Mesendoderm (in vitro differentiated cells): ENCODE results near the gene PLK4. TPM values are rescaled to one million over a fixed set of nuclear protein-coding genes. Genes with fewer than 3 reads are reported as not detected.
"Not testable (repeated sequence)": the region's sequence is repeated elsewhere in the genome, so short reads cannot be mapped to it uniquely, and the experiment has no call there.

Source experiments
- DNase-seq: peaks from one replicate; pipeline ENCODE4 v3.0.0; 2013
- H2AK5ac ChIP-seq: 2 replicates; pipeline ENCODE4 v1.6.1; 2013; ENCODE audit warnings: low read length, inconsistent platforms
- H2BK120ac ChIP-seq: 2 replicates; pipeline ENCODE4 v1.6.1; 2013; ENCODE audit warnings: low read depth, mild to moderate bottlenecking, low read length, moderate library complexity, mixed read lengths
- H2BK15ac ChIP-seq: replicated peaks from 2 replicates; pipeline ENCODE4 v1.6.1; 2013; ENCODE audit warnings: low read depth, mild to moderate bottlenecking, moderate library complexity
- H2BK5ac ChIP-seq: 2 replicates; pipeline ENCODE4 v1.6.1; 2013; ENCODE audit warnings: low read length, inconsistent platforms
- H3K18ac ChIP-seq: 2 replicates; pipeline ENCODE4 v1.6.1; 2013; ENCODE audit warnings: mild to moderate bottlenecking, low read length, mixed read lengths
- H3K23ac ChIP-seq: one replicate; pipeline ENCODE4 v1.6.1; 2013; ENCODE audit warnings: low read length
- H3K27ac ChIP-seq: 2 replicates; pipeline ENCODE4 v1.5.1; 2013; ENCODE audit warnings: low read depth, mild to moderate bottlenecking, inconsistent platforms, low read length, moderate library complexity
- H3K27me3 ChIP-seq: 2 replicates; pipeline ENCODE4 v1.6.1; 2013; ENCODE audit warnings: low read length, control low read depth, mild to moderate bottlenecking, inconsistent platforms; ENCODE audit not compliant: insufficient read depth, poor library complexity
- H3K36me3 ChIP-seq: 2 replicates; pipeline ENCODE4 v1.6.1; 2013; ENCODE audit warnings: low read length, inconsistent platforms; ENCODE audit not compliant: control insufficient read depth, insufficient read depth
- H3K4ac ChIP-seq: one replicate; pipeline ENCODE4 v1.6.1; 2013; ENCODE audit warnings: low read depth, mild to moderate bottlenecking, low read length, moderate library complexity
- H3K4me1 ChIP-seq: 2 replicates; pipeline ENCODE4 v1.6.1; 2013; ENCODE audit warnings: low read depth, low read length, inconsistent platforms; ENCODE audit not compliant: control insufficient read depth
- H3K4me2 ChIP-seq: 2 replicates; pipeline ENCODE4 v1.6.1; 2013; ENCODE audit warnings: low read length
- H3K4me3 ChIP-seq: 2 replicates; pipeline ENCODE4 v1.5.1; 2013; ENCODE audit warnings: mild to moderate bottlenecking, low read length
- H3K56ac ChIP-seq: one replicate; pipeline ENCODE4 v1.6.1; 2013; ENCODE audit warnings: low read length
- H3K79me1 ChIP-seq: 2 replicates; pipeline ENCODE4 v1.6.1; 2013; ENCODE audit warnings: low read length, inconsistent platforms
- H3K79me2 ChIP-seq: 2 replicates; pipeline ENCODE4 v1.6.1; 2013; ENCODE audit warnings: mild to moderate bottlenecking, low read length; ENCODE audit not compliant: control insufficient read depth, insufficient read depth
- H3K9ac ChIP-seq: 2 replicates; pipeline ENCODE4 v1.6.1; 2013; ENCODE audit warnings: low read length, inconsistent platforms
- H4K5ac ChIP-seq: one replicate; pipeline ENCODE4 v1.6.1; 2013; ENCODE audit warnings: low read length
- H4K8ac ChIP-seq: one replicate; pipeline ENCODE4 v1.6.1; 2013; ENCODE audit warnings: low read depth, mild to moderate bottlenecking, control low read depth, low read length, moderate library complexity
- WGBS: extraction: QIAGEN DNeasy Blood & Tissue Kit; methylation state at CpG from one replicate; pipeline ENCODE4 v1.1.7; 2013; ENCODE audit warnings: low lambda C conversion rate, missing lambda C conversion rate; ENCODE audit not compliant: insufficient coverage; ENCODE audit errors: extremely low coverage; 5-methylcytosine and 5-hydroxymethylcytosine counted together
- small RNA-seq: library from polyadenylated mRNA; stranded (forward); fragments of <200 nt; extraction: miRNeasy Mini kit (QIAGEN cat#:217004); gene quantifications from one replicate; pipeline ENCODE3, GENCODE V24; 2013; ENCODE audit not compliant: insufficient read depth

Gene PLK4

DNA sequence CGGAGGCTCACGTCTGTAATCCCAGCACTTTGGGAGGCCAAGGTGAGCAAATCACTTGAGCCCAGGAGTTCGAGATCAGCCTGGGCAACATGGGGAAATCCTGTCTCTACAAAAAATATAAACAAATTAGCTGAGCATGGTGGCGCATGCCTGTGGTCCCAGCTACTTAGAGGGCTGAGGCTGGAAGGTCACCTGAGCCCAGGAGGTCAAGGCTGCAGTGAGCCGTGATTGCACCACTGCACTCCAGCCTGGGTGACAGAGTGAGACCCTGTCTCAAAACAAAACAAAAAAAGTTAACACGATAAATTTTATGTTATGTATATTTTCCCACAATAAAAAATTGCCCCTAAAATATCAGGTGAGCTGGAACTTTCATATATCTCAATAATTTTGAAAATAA, 51.1 kb downstream of the PLK4 start:
- not testable (repeated sequence) for H3K4me3 ChIP-seq, DNase-seq, H2AK5ac ChIP-seq, H3K18ac ChIP-seq, H3K79me2 ChIP-seq, H3K56ac ChIP-seq, H3K23ac ChIP-seq, H2BK15ac ChIP-seq, H3K79me1 ChIP-seq, H4K5ac ChIP-seq, H2BK5ac ChIP-seq, H3K4ac ChIP-seq, H3K4me1 ChIP-seq, H3K27me3 ChIP-seq, H3K9ac ChIP-seq, H3K4me2 ChIP-seq, H2BK120ac ChIP-seq, H3K27ac ChIP-seq, H3K36me3 ChIP-seq, H4K8ac ChIP-seq
- WGBS = no CpG with 5 or more reads among the region's 6 CpGs

DNA sequence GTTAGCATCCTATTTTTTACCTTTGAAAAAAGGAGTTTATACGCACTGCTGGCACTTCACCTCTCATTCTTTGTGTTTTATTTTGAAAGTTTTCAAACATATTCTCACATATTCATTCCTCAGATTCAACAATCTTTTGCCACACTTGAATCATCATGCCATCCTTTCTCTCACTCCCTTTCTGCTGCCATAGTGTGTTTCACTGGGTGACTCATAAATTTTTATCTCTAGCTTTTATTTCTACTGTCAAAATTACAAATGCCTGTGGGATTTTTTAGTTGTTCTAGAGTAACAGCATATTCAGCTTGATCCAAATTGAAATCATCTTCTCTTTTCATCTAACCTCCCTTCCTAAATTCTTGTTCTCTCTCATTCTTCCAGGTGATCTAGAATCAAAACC, 56.3 kb downstream of the PLK4 start:
- Histone ChIP-seq H3K9ac (no peak overlapping the region), H3K36me3 (no peaks in the 10 kb centered on the region), H3K4me1 (no peaks in the 10 kb centered on the region), H3K4ac (no peak overlapping the region), H3K27ac (no peak overlapping the region), H3K18ac (no peak overlapping the region), H3K56ac (no peak overlapping the region), H2BK120ac (no peak overlapping the region), H4K5ac (no peak overlapping the region), H3K27me3 (no peaks in the 10 kb centered on the region), H2AK5ac (no peak overlapping the region), H3K23ac (no peak overlapping the region), H3K4me3 (no peak overlapping the region), H3K79me2 (no peaks in the 10 kb centered on the region), H2BK15ac (no peak overlapping the region), H3K4me2 (no peak overlapping the region), H2BK5ac (no peak overlapping the region), H4K8ac (no peak overlapping the region), H3K79me1 (no peaks in the 10 kb centered on the region)
- no CpG with 5 or more reads among the region's 1 CpG for WGBS
- DNase-seq = no peak

Small RNA genes lying within 50 kb of the gene (small RNA-seq; reads per million reads assigned to genes)
- gene RNU6-583P = not detected
